Right lobe of liver (tissue), 4 donors: ENCODE measurements around the gene PSMC3IP.

Experiments used
- POLR2A ChIP-seq: fragments of 450-650 bp; IDR thresholded peaks from one replicate; pipeline ENCODE4 v1.6.1; 2017; ENCODE audit warnings: antibody characterized with exemption, mild to moderate bottlenecking
- TF ChIP-seq, protein P1 (sequence below), 4 donors: fragments of 200-600 bp in 3 of 4; fragments of 450-650 bp in 1 of 4; IDR thresholded peaks; one replicate each; pipeline versions ENCODE4 v1.5.1 to v1.8.0; 2016 to 2022; ENCODE audit warnings: antibody characterized with exemption in 4 of 4, mild to moderate bottlenecking in 2 of 4
- donor health status: DM: no; HTN: no; CAD: no.
- donor health status: DM: no; HTN: no; CAD: no.
- donor health status: DM: no; HTN: yes; CAD: no.

DNA sequence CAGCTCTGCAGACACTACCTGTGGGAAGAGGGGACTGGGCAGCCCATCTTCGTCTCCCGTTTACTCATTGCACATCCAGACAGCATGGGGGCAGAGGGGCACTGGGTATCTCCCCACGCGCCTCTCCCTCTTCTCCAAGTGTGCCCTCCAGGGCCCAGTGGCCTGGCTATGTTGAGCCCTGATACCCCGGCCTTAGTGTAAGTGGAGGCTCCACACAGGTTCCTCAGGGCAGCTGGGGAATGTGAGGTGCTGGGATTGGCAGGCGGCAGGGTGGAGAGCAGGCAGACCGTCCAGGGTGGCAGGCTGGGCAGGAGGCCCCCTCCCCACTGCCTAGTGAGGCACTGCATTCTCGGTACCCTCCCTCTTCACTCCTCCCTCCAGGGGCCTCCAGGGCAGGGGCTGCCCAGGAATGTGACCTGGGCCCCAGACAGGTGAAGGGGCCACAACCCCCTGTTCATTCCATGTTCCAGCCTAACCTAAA lies 54.7 kb downstream of the PSMC3IP start:
- TF ChIP-seq POLR2A = no peak
- TF ChIP-seq, protein P1, sequence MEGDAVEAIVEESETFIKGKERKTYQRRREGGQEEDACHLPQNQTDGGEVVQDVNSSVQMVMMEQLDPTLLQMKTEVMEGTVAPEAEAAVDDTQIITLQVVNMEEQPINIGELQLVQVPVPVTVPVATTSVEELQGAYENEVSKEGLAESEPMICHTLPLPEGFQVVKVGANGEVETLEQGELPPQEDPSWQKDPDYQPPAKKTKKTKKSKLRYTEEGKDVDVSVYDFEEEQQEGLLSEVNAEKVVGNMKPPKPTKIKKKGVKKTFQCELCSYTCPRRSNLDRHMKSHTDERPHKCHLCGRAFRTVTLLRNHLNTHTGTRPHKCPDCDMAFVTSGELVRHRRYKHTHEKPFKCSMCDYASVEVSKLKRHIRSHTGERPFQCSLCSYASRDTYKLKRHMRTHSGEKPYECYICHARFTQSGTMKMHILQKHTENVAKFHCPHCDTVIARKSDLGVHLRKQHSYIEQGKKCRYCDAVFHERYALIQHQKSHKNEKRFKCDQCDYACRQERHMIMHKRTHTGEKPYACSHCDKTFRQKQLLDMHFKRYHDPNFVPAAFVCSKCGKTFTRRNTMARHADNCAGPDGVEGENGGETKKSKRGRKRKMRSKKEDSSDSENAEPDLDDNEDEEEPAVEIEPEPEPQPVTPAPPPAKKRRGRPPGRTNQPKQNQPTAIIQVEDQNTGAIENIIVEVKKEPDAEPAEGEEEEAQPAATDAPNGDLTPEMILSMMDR (IDR thresholded peaks at IDR 0.05) = no peak
